Calu3 (cell line): ENCODE data around the gene TMEM131L. TPM values are rescaled to one million over a fixed set of nuclear protein-coding genes. Genes with fewer than 3 reads are reported as not detected.

ENCODE experiments used
- BruUV-seq: library from RNA; stranded (reverse); fragments of 400-500 nt; replicated peaks from 2 replicates; lab custom pipeline; 2021; lab: Mats Ljungman, UMichigan
- CTCF ChIA-PET: fragments of 300-600 bp; sonication (Branson Sonifier 250); formaldehyde crosslinking; loops from one replicate; lab custom pipeline; 2022; ENCODE audit warnings: antibody characterized with exemption; lab: Charles Lee
- DNase-seq: peaks from one replicate; pipeline ENCODE4 v3.0.0; 2022
- H3K27ac Mint-ChIP-seq: one replicate; pipeline ENCODE4 v1.8.0; 2022; ENCODE audit warnings: mixed read lengths; ENCODE audit not compliant: unreplicated experiment
- H3K27me3 Mint-ChIP-seq: one replicate; pipeline ENCODE4 v1.8.0; 2022; ENCODE audit warnings: mixed read lengths; ENCODE audit not compliant: unreplicated experiment
- H3K36me3 Mint-ChIP-seq: one replicate; pipeline ENCODE4 v1.8.0; 2022; ENCODE audit warnings: mild to moderate bottlenecking, moderate library complexity, mixed read lengths; ENCODE audit not compliant: insufficient read depth, unreplicated experiment
- H3K4me1 Mint-ChIP-seq: one replicate; pipeline ENCODE4 v1.8.0; 2022; ENCODE audit warnings: mild to moderate bottlenecking, low read depth, mixed read lengths; ENCODE audit not compliant: unreplicated experiment
- H3K4me3 Mint-ChIP-seq: one replicate; pipeline ENCODE4 v1.8.0; 2022; ENCODE audit warnings: mild to moderate bottlenecking, low read depth, moderate library complexity, mixed read lengths; ENCODE audit not compliant: unreplicated experiment
- H3K9me3 Mint-ChIP-seq: one replicate; pipeline ENCODE4 v1.8.0; 2022; ENCODE audit warnings: low read depth, mixed read lengths; ENCODE audit not compliant: unreplicated experiment
- CTCF ChIP-seq: fragments of 200-600 bp; IDR thresholded peaks from one replicate; pipeline ENCODE4 v1.8.0; 2022; ENCODE audit warnings: antibody characterized with exemption; ENCODE audit not compliant: unreplicated experiment
- intact Hi-C: fragments of 100-400 bp; cut with micrococcal nuclease; formaldehyde crosslinking; loops from one replicate; pipeline ENCODE4 v1.10.0; 2022; ENCODE audit not compliant: unreplicated experiment
- total RNA-seq: library from RNA; stranded (reverse); gene quantifications from 2 replicates; pipeline ENCODE4 v1.2.3, GENCODE V29; 2022

The TMEM131L gene
- total RNA-seq, 1 experiment from 2014 or later, result 9.4 TPM

- BruUV-seq, result no TSS peak
- CTCF ChIA-PET, result interaction anchor here (0.6 to 0.7 kb wide), 2 partner anchors 178 to 290 kb away, joined by 3 read pairs; no protein-coding TSS in a partner anchor
- Mint-ChIP-seq H3K36me3 (no peaks in the 10 kb centered on the region), H3K27me3 (no peaks in the 10 kb centered on the region), H3K27ac (no peak overlapping the region), H3K9me3 (no peaks in the 10 kb centered on the region), H3K4me1 (no peaks in the 10 kb centered on the region), H3K4me3 (no peak overlapping the region)
- TF ChIP-seq CTCF, result no peak
- intact Hi-C loops, result no loop called here
- no peak for DNase-seq
These were observed 117.0 kb downstream of the TMEM131L start for GRCh38 chr4:153582954-153583702.

GRCh38 chr4:153585026-153585425 is 118.9 kb downstream of the TMEM131L start:
- no peak for DNase-seq
- Mint-ChIP-seq H3K4me1 (no peaks in the 10 kb centered on the region), H3K9me3 (no peaks in the 10 kb centered on the region), H3K36me3 (no peaks in the 10 kb centered on the region), H3K27ac (no peak overlapping the region), H3K4me3 (no peak overlapping the region), H3K27me3 (no peaks in the 10 kb centered on the region)
- CTCF ChIA-PET, result interaction anchor here (0.5 kb wide), 1 partner anchor 259 kb away, joined by 3 read pairs; no protein-coding TSS in a partner anchor
- TF ChIP-seq CTCF, result no peak
- intact Hi-C loops, result no loop called here
- BruUV-seq, result no TSS peak

GRCh38 chr4:153589703-153590595 is 123.8 kb downstream of the TMEM131L start:
- Mint-ChIP-seq H3K9me3 (no peaks in the 10 kb centered on the region), H3K4me1 (no peaks in the 10 kb centered on the region), H3K36me3 (no peaks in the 10 kb centered on the region), H3K27ac (no peak overlapping the region), H3K27me3 (no peaks in the 10 kb centered on the region), H3K4me3 (no peak overlapping the region)
- DNase-seq, result no peak
- CTCF ChIA-PET, result no interaction called here
- TF ChIP-seq CTCF, result no peak
- no TSS peak for BruUV-seq
- intact Hi-C loops, result no loop called here

- H3K4me1 Mint-ChIP-seq, result no peaks in the 10 kb centered on the region
- intact Hi-C loops, result no loop called here
- TF ChIP-seq CTCF, result no peak
- BruUV-seq, result no TSS peak
- no peak for DNase-seq
- no peaks in the 10 kb centered on the region for H3K9me3 Mint-ChIP-seq
- no peak overlapping the region for H3K27ac Mint-ChIP-seq
- no peak overlapping the region for H3K4me3 Mint-ChIP-seq
- H3K27me3 Mint-ChIP-seq, result no peaks in the 10 kb centered on the region
- H3K36me3 Mint-ChIP-seq, result no peaks in the 10 kb centered on the region
- CTCF ChIA-PET, result no interaction called here
These were observed 125.3 kb downstream of the TMEM131L start for GRCh38 chr4:153591441-153591840.
